B cell (primary cell): ENCODE results near the gene BTG1. TPM values are rescaled to one million over a fixed set of nuclear protein-coding genes. Genes with fewer than 3 reads are reported as not detected.

ENCODE experiments used
- ATAC-seq: fragments of 200-7000 bp; cut with Tn5 transposase; one replicate; pipeline ENCODE4 v1.10.0; 2021; ENCODE audit warnings: low read depth, mild to moderate bottlenecking, moderate number of reproducible peaks, moderate library complexity
- CTCF ChIA-PET: fragments of 350-600 bp; sonication (Branson Sonifier 250); formaldehyde crosslinking; loops from one replicate; lab custom pipeline; 2021; ENCODE audit warnings: antibody characterized with exemption, inconsistent platforms; lab: Charles Lee
- POLR2A ChIA-PET: fragments of 350-600 bp; sonication (Branson Sonifier 250); formaldehyde crosslinking; loops from one replicate; lab custom pipeline; 2021; ENCODE audit warnings: antibody characterized with exemption; lab: Charles Lee
- DNase-seq: peaks from one replicate; pipeline ENCODE4 v3.0.0; 2013
- H2AFZ ChIP-seq: 2 replicates; pipeline ENCODE4 v1.6.1; 2012; ENCODE audit warnings: mild to moderate bottlenecking, low read depth, low read length; ENCODE audit not compliant: insufficient read depth, poor library complexity, severe bottlenecking
- H3K27ac ChIP-seq, 2 donors: 1 replicate in 1 of 2; 2 replicates in 1 of 2; pipeline ENCODE4 v1.5.1; 2012 to 2013; ENCODE audit warnings: low read length in 2 of 2, mild to moderate bottlenecking in 2 of 2, moderate library complexity in 1 of 2
- H3K27me3 ChIP-seq, 4 experiments: fragments of 200-600 bp in 1 of 4; sonication (generic) in 1 of 4; replicated peaks in 1 of 4; 1 replicate in 2 of 4; 2 replicates in 2 of 4; pipeline versions ENCODE4 v1.6.1 to v1.7.0; 2013 to 2016; ENCODE audit warnings: low read length in 3 of 4, mild to moderate bottlenecking in 2 of 4, mixed read lengths in 1 of 4, moderate library complexity in 1 of 4; ENCODE audit not compliant: insufficient read depth in 4 of 4, control insufficient read depth in 3 of 4; ENCODE audit errors: control extremely low read depth in 1 of 4
- H3K36me3 ChIP-seq, 2 experiments: replicated peaks in 1 of 2; 1 replicate in 1 of 2; 2 replicates in 1 of 2; pipeline versions ENCODE4 v1.6.1 to v1.7.1; 2013; ENCODE audit warnings: low read length in 1 of 2; ENCODE audit not compliant: insufficient read depth in 2 of 2, control insufficient read depth in 1 of 2; ENCODE audit errors: control extremely low read depth in 1 of 2, extremely low read depth in 1 of 2
- H3K4me1 ChIP-seq, 2 donors: fragments of 200-600 bp in 1 of 2; sonication (generic) in 1 of 2; 1 replicate in 1 of 2; 2 replicates in 1 of 2; pipeline versions ENCODE4 v1.5.1 to v1.6.1; 2013 to 2017; ENCODE audit warnings: low read length in 2 of 2; ENCODE audit not compliant: control insufficient read depth in 2 of 2, insufficient read depth in 2 of 2
- H3K4me2 ChIP-seq: replicated peaks from 2 replicates; pipeline ENCODE3; 2012; ENCODE audit warnings: mild to moderate bottlenecking, low read depth, low read length; ENCODE audit not compliant: poor library complexity, severe bottlenecking
- H3K4me3 ChIP-seq, 5 experiments: fragments of 200-600 bp in 1 of 5; sonication (generic) in 1 of 5; 1 replicate in 3 of 5; 2 replicates in 2 of 5; pipeline versions ENCODE4 v1.5.1 to v1.7.0; 2011 to 2016; ENCODE audit warnings: low read length in 4 of 5, mild to moderate bottlenecking in 4 of 5, low read depth in 2 of 5, control low read depth in 1 of 5, moderate library complexity in 1 of 5; ENCODE audit not compliant: insufficient read depth in 1 of 5; ENCODE audit errors: control extremely low read depth in 1 of 5, extremely low read depth in 1 of 5
- H3K79me2 ChIP-seq: fragments of 200-600 bp; sonication (generic); one replicate; pipeline ENCODE4 v1.6.0; 2016; ENCODE audit warnings: low read length; ENCODE audit not compliant: control insufficient read depth, insufficient read depth
- H3K9ac ChIP-seq: fragments of 200-600 bp; sonication (generic); 2 replicates; pipeline ENCODE4 v1.6.1; 2017; ENCODE audit warnings: mild to moderate bottlenecking, low read length, moderate library complexity
- H3K9me3 ChIP-seq, 3 donors: one replicate each; pipeline versions ENCODE4 v1.6.1 to v1.7.1; 2013; ENCODE audit warnings: low read length in 2 of 3; ENCODE audit not compliant: control insufficient read depth in 2 of 3, insufficient read depth in 1 of 3; ENCODE audit errors: control extremely low read depth in 1 of 3
- H4K20me1 ChIP-seq: 2 replicates; pipeline ENCODE4 v1.6.0; 2012; ENCODE audit warnings: mild to moderate bottlenecking, low read length; ENCODE audit not compliant: insufficient read depth, control insufficient read depth, poor library complexity, severe bottlenecking
- H3K27ac Mint-ChIP-seq: one replicate; pipeline ENCODE4 v1.8.0; 2021; ENCODE audit warnings: mixed read lengths
- H3K27me3 Mint-ChIP-seq: one replicate; pipeline ENCODE4 v1.8.0; 2021; ENCODE audit warnings: mixed read lengths
- H3K4me1 Mint-ChIP-seq: one replicate; pipeline ENCODE4 v1.8.0; 2021; ENCODE audit warnings: mixed read lengths
- H3K4me3 Mint-ChIP-seq: one replicate; pipeline ENCODE4 v1.8.0; 2021; ENCODE audit warnings: mixed read lengths
- H3K9me3 Mint-ChIP-seq: one replicate; pipeline ENCODE4 v1.8.0; 2022; ENCODE audit warnings: mixed read lengths; ENCODE audit not compliant: insufficient read depth
- CTCF ChIP-seq: fragments of 200-600 bp; IDR thresholded peaks from one replicate; pipeline ENCODE4 v1.8.0; 2022; ENCODE audit warnings: antibody characterized with exemption, mild to moderate bottlenecking
- EZH2 ChIP-seq: IDR thresholded peaks from 2 replicates; pipeline ENCODE4 v1.6.1; 2012; ENCODE audit warnings: borderline replicate concordance, low read depth, mild to moderate bottlenecking, moderate library complexity, low read length; ENCODE audit not compliant: insufficient read depth, poor library complexity, severe bottlenecking
- WGBS: methylation state at CpG from one replicate; pipeline ENCODE4 v1.1.5; 2013; ENCODE audit warnings: missing lambda C conversion rate; ENCODE audit not compliant: insufficient coverage; 5-methylcytosine and 5-hydroxymethylcytosine counted together
- intact Hi-C: fragments of 100-400 bp; cut with micrococcal nuclease; formaldehyde crosslinking; loops from one replicate; pipeline ENCODE4 v1.10.0; 2022
- polyA plus RNA-seq: library from polyadenylated mRNA; depleted of rRNA; stranded (reverse); fragments of >200 nt; gene quantifications from 2 replicates; pipeline ENCODE4 v1.2.3, GENCODE V29; 2012
- total RNA-seq, 2 donors: library from RNA; stranded (reverse); fragments of 120-200 nt in 1 of 2; gene quantifications; 1 replicate in 1 of 2; 2 replicates in 1 of 2; pipeline versions ENCODE4 v1.2.3 to v1.2.4, GENCODE V29; 2013 to 2022

Gene BTG1
- total and polyA plus RNA-seq, 2 donors (not counting 1 experiment from before 2014, with no cell fraction given): 322 to 733 TPM

- POLR2A ChIA-PET: no interaction called here
- peaks cover 17% of the 10 kb centered on the region for H3K4me1 Mint-ChIP-seq
These were observed 49.1 kb downstream of the BTG1 start for GRCh38 chr12:92096346-92097136.

More at GRCh38 chr12:92096346-92097136, 49.1 kb downstream of the BTG1 start:
- Mint-ChIP-seq H3K4me3 (no peak overlapping the region), H3K9me3 (peaks cover 6% of the 10 kb centered on the region), H3K27ac (no peak overlapping the region), H3K27me3 (no peaks in the 10 kb centered on the region)
- Histone ChIP-seq H3K9ac (no peak overlapping the region), H3K27me3 (no peaks in the 10 kb centered on the region), H4K20me1 (no peaks in the 10 kb centered on the region), H3K4me3 (no peak overlapping the region), H2AFZ (no peak overlapping the region), H3K36me3 (no peaks in the 10 kb centered on the region), H3K4me2 (no peak overlapping the region), H3K4me1 (peaks cover 10 to 13% of the 10 kb centered on the region in 2 donors), H3K27ac (no peak overlapping the region), H3K9me3 (peaks cover 0 to 7% (median 4%) of the 10 kb centered on the region in 3 donors), H3K79me2 (peaks cover 3% of the 10 kb centered on the region)
- ATAC-seq (no peak), DNase-seq (no peak)
- CTCF ChIA-PET: interaction anchor here (0.6 to 0.9 kb wide), 2 partner anchors 9 to 38 kb away, joined by 3 to 4 read pairs; no protein-coding TSS in a partner anchor
- intact Hi-C loops: no loop called here
- WGBS: 88% methylated on average over 1 of the region's 2 CpGs
- TF ChIP-seq CTCF (no peak), EZH2 (no peak)
